Posterior cingulate gyrus (tissue), 11 donors: ENCODE results near the gene AHNAK2.

ENCODE experiments used
- DNase-seq, 10 donors: peaks; one replicate each; pipeline versions ENCODE4 v3.0.0 to v3.0.0-alpha.2; 2020 to 2021; ENCODE audit warnings: mixed read lengths in 3 of 10
- intact Hi-C: fragments of 100-400 bp; cut with DNase I; formaldehyde crosslinking; loops from one replicate; pipeline ENCODE4 v1.15.1; 2023

Gene AHNAK2

DNA sequence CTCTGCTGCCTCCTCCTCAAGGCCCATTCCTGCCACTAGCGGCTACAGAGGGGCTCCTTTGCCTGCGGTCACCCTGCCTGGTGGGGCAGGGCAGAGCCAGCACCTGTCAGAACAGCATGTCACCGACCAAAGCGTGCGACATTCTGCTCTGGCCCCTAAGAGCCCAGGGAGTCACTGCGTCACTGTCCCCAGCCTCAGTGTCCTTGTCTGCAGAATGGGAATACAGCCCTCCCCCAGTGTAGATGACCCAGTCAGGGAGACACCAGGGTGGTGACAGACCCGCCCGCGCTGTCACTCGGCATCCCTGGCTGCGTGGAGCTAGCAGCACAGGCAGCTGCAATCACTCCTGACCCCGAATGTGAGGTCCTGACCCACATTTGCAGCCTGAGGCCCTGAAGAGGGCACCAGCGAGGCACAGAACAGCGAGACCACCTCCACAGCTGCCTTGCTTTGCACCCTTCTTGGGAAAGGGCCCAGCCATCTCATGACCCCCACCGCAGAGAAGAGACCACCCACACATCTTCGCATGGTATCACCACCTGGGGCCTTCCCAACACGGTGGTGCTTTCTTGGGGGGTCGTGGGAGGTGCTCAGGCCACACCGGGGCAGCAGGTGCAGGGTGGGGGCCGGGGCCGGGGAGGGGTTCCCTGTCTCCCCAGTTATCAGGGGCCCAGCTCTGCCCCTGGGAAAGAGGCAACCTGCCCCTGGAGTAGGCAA is 2.5 kb downstream of the AHNAK2 start:
- DNase-seq, result peak in 4 of 10 donors; percentile 20 to 72 (median 49)
- intact Hi-C loops, result loop anchor here (1.0 kb wide), 1 partner anchor 70 kb away; no protein-coding TSS in a partner anchor

DNA sequence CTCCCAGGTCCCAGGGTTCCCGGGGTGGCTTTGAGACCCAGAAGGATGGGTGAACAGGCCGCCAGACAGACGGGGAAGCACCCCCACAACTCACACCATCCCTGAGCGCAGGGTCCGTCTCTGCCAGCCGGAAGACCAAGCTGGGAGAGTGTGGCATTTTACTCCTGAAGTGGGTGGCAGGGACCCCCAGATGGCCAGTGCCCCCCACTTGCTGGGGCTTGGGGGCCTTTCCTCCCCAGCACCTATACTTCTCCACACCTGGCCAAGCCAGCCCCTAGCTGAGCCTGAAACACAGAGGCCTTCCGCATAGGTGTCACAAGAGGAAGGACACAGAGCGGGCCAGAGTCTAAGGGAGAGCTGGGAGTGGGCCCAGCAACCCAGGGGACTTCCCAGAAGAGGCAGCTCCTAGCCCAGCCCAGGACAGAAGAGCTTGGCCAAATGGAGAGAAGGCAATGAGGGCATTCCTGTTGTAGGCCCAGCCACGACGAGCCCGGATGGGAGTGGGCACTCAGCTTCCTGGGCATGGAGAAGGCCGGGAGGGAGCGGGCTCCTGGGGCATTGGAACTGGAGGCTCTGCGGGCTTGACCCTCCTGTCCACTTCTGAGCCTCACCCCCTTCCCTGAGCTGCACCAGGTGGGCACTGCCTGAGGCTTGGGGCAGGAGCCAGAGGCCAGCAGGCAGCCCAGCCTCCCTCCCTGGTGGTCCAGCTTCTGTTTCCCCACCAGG is 3.3 kb downstream of the AHNAK2 start:
- intact Hi-C loops, result no loop called here
- DNase-seq, result peak in 3 of 10 donors; percentile 48 to 78 (median 78)

DNA sequence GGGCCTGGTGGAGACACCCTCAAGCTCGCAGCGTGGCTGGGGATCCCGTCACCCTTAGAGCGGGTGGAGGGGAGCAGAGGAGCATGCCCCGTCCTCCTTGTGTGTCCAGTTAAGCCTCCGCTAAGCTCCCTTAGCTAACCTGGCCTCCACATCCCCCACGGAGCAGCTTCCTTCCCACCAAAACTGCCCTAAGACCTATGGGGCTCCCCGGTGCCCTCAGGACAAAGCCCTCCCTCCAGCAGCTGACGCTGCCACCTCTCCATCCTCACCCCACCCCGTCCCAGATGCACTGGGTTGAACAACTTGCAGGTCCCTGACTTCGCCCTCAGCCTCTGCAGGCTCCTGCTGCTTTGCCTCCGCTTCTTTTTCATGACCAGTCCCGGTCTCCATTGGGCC is 4.0 kb downstream of the AHNAK2 start:
- intact Hi-C loops, result no loop called here
- DNase-seq, result peak in 2 of 10 donors; percentile 41 to 68

DNA sequence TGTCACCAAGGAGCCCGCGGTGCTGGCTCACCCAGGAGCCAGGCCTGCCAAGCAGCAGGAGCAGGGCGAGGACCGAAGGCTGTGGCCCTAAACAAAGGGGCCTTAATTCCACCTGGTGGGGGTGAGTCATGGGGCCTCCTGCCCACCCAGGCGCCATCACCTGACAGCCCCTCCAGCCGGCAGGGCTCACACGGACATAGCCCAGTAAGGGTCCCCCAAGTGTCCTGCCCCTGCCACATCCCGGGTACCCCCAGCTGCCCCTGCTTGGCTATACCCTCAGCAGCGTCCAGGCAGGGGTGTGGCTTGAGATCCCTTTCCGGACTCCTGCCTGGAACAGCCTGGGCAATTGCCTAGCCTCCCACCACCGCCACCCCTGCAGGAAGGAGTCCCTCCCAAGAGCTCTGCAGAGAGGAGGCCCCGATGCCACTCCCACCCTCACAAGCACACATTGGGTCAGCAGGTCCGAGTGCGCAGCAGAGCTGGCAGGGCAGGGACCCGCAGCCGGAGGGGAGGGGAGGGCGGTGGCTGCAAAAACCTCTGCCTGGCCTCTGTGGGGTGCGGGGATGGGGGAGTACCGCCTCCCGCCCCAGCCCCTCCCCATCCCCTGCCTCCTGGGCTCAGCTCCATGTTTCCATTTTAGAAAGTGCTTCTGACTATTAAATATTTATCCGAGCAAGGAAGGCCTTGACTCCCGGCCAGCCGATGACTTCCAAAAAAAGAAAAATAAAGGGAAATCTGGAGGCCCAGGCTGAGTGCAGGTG is 4.6 kb downstream of the AHNAK2 start:
- peak in 3 of 10 donors; percentile 70 to 87 (median 75) for DNase-seq
- intact Hi-C loops, result no loop called here

DNA sequence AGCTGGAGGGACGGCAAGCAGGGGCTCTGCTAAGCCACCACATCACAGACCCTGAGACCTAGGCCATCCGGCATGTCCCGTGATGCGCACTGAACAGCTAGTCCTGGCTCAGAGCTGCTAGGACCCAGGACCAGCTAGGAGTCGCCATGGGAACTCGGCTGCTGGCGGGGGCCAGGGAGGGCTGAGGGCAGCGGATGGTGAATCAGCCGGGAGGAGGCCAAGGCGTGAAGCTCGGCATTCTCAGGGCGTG is 5.1 kb downstream of the AHNAK2 start:
- intact Hi-C loops, result no loop called here
- DNase-seq, result peak in 5 of 10 donors; percentile 47 to 93 (median 84)

DNA sequence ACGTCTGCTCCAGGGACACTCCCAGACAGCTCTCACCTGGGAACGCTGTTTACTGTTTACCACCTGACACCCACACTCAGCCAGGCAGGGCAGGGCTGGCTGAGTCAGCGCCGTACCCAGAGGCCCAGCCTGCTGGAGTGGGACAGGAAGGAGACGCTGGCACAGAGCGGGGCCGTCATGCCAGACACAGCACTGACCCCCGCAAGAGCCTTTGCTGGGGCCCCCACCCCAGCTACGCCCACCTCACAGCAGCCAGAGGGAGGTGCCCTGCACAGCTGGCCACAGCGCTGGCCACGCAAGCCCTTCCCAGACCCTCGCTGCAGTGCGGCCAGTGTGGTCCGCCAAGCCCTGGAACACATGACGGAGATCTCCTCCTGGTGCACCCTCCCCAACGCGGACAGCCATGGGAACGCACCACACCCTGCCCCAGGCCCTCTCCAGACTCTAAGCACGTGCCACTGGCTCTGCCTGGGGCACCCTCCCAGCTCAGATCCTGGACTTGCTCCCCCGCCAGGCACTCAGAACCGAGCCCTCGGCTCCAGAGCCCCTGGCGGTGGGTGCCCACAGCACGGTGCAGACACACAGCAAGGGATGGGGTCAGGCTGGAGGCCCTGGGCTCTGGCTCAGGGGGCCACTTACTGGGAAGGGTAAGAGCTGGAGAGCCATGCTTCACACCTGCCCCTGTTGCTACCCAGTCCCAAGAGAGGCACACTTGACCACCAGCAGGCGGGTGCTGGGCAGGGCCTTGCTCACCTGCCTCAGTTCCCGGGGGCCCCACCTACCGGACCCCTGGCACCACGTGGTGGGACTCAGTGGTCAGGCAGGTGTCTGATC is 5.7 kb downstream of the AHNAK2 start:
- peak in 3 of 10 donors; percentile 67 to 81 (median 76) for DNase-seq
- intact Hi-C loops, result no loop called here

DNA sequence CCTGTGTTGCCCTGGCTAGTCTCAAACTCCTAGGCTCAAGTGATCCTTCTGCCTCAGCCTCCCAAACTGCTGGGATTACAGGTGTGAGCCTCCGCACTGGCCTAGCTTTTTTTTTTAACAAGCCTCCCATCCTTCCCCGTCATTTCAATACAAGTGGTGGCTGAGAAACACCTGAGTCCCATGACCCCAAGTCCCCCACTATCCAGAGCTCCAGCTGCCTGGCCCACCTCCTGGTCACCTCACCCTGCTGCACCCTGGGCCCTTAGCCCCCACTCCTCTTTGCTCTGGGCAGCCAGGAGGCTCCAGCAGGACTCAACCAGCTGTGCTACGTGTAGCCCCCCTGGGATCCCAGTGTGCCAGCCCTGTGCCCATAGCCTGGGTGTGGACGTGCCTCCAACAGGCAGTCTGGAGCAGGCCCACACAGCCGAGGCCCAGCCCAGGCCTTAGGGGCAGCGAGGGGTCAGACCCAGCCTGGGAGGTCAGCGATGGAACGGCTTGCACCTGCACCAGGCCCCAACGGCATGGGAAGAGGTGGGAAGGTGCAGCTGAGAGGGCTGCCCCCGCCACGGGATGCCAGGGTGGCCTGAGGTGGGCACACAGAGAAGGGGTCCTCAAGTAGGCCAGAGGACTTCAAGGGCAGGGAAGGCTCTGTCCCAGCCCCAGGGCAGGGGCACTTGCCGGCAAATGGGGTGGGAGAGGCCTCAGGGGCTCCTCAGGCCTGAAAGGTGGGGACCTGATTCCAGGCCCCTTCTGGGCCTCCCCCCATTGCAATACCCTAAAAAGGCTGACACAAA is 6.5 kb downstream of the AHNAK2 start:
- DNase-seq, result peak in 3 of 10 donors; percentile 64 to 77 (median 71)
- intact Hi-C loops, result no loop called here

DNA sequence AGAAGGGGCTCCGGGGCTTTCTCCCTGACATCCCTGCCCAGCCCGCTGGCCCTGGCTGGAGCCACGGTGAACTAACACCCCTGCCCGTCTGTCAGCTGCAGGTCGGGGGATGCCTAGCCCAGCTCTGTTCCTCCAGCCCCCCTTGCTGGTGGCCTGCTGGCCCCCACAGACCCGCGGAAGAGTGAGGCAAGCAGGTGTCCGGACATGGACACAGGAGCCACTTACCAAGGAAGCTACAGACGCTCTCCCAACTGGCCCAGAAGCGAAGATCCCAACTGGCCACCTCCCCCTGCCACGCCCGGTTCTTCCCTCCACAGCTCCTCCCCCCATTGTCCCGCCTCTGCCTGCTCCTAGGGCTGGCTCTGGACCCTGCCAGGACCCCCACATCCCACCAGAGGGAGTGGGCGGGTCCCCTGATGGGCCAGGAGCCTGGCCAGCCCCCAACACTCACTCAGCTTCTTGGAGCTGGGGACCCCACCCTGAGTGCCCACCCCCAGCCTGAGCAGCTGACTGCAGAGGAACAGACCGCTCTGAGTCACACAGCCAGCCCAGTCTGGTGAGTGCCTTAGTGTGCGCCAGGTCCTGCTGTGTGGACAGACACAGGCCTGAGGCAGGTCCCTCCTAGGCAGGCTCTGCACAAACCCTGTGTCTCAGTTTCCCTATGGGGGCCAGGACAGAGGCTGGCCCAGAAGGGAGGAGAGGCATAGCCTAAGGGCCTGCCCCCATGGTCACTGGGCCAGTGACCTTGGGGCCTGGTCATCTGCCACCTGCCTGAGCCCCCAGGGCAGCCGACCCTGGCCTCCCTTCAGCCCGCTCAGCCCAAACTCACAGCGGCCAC is 7.7 kb downstream of the AHNAK2 start:
- DNase-seq, result peak in 4 of 10 donors; percentile 5 to 75 (median 57)
- intact Hi-C loops, result no loop called here

DNA sequence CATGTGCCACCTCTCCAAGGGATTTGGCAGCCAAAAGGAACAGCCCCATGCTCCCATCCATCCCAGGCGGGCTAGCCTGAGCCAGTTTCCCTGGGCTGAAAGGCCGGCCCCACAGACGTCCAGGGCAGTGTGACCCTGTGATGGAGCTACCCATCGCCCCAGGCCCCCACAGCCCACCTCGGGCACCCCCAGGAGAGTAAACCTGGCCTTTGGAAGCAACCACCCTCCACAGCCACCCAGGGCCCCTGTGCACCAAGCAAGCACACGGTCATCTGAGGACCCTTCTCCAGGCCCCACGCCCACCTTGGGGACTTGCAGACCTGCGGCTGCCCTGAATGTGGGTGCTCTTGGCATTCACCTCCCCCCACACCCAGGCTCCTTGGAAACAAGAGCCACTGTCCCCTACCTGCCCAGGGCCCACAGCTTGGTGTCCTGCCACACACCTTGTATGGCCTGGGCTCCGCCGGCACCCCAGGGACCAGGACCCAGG is 8.4 kb downstream of the AHNAK2 start:
- intact Hi-C loops, result no loop called here
- peak in 3 of 10 donors; percentile 5 to 62 (median 51) for DNase-seq

DNA sequence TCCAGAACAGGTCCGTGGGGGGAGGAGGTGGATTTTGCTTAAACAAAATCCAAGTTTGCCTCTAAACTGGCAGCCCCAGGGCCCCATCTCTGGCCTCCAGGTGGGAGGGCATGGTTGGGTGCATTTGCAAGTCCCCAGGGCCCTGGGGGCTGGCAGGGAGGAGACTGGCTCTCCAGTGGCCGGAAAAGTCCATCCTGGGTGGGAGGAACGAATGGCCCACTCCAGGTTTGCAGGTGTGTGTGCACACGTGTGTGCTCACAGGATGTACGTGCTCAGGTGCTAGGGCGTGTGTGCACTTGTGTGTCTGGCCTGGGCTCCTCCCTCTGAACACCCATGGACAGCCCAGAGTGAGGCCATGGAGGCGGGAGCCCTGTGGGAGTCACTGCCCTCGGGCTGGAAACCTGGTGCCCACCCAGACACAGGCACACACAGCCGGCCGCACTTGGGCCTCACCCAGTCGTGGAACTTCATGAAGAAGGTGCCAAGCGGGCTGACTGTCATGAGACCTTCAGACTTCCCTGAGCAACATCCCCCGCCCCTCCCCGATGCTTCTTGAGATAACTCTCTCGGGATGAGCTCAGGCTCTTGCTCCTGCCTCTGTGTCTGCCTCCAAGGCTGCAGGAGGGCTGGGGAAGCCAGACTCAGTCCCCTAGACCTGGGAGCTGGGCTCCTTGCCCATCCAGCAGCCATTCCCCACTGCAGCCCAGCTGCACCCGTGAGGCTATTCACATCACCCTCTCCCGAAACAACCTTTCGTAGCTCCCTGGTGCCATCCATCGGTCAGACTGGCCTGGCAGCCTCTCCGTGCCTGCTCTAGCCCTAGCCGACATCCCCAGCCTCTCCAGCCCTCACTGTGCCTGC is 9.4 kb downstream of the AHNAK2 start:
- peak in 4 of 10 donors; percentile 2 to 82 (median 67) for DNase-seq
- intact Hi-C loops, result no loop called here

DNA sequence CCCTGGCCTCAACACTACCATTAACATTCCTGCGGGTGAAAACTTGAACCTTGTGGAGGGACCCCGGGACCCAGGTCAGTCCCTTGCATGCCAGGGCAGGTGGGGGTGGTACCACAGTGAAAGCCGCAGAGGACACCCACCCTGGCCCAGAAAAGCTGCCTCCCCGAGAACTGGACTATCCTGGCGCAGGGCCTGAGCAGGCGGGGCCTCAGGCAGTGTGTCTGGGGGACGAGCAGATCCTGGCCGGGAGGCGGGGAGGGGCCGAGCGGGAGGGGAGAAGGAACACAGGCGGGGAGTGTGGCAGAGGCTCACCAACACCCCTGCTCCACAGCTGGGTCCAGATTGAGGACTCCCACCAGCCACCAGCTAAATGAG is 10.0 kb downstream of the AHNAK2 start:
- intact Hi-C loops, result no loop called here
- DNase-seq, result peak in 4 of 10 donors; percentile 24 to 91 (median 80)

DNA sequence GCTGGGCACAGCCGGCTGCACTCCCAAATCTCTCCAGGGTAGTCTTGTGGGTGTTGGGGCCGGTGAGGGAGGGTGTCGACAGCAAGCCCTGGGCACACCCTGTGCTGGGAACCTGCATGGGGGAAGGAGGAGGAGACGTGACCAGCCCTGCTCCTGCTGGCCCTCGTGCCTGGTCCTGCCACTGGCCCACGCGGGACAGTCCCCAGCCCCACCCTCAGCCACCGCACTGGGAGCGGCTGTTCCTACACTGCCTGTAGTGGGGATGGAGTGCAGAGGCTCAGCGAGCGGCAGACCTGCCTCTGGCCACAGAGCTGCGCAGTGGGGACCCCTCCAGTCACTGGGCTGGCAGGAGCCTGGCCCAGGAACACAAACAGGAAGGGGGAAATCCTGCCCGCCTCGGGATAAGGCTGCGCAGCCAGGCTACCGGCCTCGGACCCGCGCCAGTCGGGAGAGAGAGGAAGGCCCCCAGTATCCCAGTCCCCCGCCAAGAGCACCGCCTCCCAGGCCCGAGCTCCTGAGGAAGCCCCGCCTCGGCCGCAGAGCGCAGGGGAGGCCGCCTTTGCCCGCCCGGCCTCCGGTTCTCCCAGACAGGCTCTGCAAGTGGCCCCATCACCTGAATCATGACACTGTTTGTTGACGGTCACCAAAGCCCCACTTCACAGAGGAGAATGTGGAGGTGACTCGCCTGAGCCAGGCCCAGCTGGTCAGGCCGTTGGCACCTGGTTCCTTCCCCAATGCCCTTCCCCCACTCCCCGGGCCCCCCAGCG is 10.6 kb downstream of the AHNAK2 start:
- peak in 4 of 10 donors; percentile 5 to 87 (median 71) for DNase-seq
- intact Hi-C loops, result no loop called here

DNA sequence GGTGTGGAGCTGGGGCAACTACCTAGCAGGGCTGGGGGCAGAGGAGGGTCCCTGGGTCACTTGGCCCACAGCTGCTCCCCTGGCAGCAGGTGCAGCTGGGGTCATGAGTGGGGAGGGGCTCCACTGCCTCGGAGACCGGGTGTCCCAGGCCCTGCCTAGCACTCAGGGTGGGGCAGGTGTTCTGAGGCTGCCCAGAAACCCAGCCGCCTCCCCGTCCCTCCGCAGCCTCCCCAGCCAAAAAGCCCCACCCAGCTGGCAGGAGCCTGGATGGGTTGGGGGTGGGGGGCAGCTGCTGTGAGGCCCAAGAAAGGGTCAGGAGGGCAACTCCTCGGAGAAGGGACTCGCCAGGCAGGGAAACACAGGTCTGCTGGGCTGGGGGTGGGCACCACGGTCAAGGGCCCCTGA is 11.2 kb downstream of the AHNAK2 start:
- peak in 4 of 10 donors; percentile 2 to 72 (median 60) for DNase-seq
- intact Hi-C loops, result no loop called here

DNA sequence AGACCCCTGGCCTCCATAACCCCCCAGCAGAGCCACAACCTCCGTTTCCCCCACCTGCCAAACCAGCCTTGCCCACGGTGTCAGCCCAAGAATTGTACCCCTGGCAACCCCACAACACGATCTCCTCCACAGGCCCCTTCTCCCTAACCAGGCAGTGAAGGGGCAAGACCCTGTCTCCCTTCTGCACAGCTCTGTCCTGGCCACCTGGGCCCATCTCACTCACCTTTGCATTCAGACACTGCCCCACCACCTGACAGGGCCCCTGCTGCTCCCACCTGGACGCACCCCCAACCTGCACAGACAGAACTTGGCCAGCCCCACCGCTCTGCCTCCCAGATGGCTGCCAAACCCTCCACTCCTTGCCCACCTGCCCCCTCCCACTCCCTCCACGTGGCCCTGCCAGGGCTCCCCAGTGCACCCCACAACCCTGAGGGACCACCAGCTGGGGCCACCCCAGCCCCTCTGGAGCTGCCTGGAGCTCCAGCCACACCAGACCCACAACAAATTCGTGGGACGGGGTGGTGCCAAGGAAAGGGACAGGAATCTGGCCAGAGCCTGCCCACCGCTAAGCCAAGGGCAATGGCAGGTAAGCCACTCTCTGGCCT is 11.8 kb downstream of the AHNAK2 start:
- DNase-seq, result peak in 4 of 10 donors; percentile 4 to 73 (median 52)
- intact Hi-C loops, result no loop called here

DNA sequence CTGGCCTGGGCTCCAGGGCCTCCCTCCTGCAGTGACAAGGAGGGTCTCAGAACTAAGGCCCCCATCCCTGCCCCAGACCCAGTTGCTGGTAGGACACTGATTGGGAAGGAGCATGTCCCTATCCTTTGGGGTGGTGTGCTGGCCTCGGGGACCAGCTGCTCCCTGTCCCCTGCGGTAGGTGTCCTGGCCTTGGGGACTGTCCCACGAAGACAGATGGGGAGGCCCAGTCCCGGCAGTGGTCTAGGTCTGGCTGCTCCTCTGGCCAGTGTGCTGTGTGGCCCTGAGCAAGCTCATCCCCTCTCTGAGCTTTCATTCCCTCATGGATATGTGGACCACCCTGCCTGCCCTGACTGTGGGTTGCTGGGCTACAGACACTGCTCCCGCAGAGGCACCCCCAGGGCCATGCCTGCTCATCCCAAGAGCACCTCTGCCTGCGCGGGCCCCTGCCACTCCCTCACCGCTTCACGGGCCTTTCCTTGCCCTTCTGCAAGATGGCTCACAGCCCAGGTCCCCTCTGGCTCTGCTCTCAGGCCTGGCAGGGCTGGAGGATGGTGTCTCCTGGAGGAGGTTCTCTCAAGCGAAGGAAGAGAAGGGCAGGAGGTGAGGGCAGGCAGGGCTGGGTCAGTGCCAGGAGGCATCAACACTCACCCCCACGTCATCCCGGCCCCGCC is 12.5 kb downstream of the AHNAK2 start:
- DNase-seq, result peak in 3 of 10 donors; percentile 67 to 83 (median 80)
- intact Hi-C loops, result no loop called here

DNA sequence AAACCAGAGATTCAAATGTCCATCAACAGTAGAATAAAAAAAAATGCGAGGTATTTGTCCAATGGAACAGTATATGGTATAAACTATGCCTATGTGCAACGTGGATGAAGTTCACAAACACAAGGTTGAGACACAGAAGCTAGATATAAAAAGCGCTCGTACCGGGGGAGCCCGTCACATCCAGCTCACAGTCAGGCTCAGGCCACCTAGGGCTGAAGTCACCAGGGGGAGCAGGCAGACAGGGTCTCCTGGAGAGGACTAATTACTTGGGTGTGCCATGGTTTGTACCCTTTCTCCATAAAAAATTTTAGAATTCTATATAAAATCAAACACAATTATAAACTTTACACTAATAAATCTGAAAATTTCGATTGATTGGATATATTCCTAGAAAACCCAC is 13.6 kb downstream of the AHNAK2 start:
- intact Hi-C loops, result no loop called here
- peak in 1 of 10 donors; percentile 62 for DNase-seq
